A549 (cell line): Measurements from ENCODE around the gene PLPPR1.
A peak's percentile ranks its signal among the peaks of the same experiment; 100 is the strongest.

Experiments used
- BHLHE40 ChIP-seq: IDR thresholded peaks from 2 replicates; pipeline ENCODE4 v1.6.1; 2012; ENCODE audit warnings: low read depth, low read length, inconsistent platforms
- HDAC2 ChIP-seq: fragments of 200-600 bp; sonication (generic); IDR thresholded peaks from 2 replicates; pipeline ENCODE4 v1.6.1; 2016
- KDM5A ChIP-seq: fragments of 200-600 bp; sonication (generic); IDR thresholded peaks from 2 replicates; pipeline ENCODE4 v1.6.1; 2016; ENCODE audit warnings: antibody characterized with exemption, mild to moderate bottlenecking
- MAFK ChIP-seq: fragments of 450-650 bp; IDR thresholded peaks from 2 replicates; pipeline ENCODE4 v1.6.1; 2014; ENCODE audit not compliant: partially characterized antibody
- MAX ChIP-seq: IDR thresholded peaks from 2 replicates; pipeline ENCODE4 v1.6.1; 2012
- PHF8 ChIP-seq: fragments of 200-600 bp; sonication (generic); IDR thresholded peaks from 2 replicates; pipeline ENCODE4 v1.6.1; 2016; ENCODE audit warnings: low read depth, mild to moderate bottlenecking, antibody characterized with exemption, moderate library complexity, borderline replicate concordance
- POLR2A ChIP-seq: IDR thresholded peaks from 2 replicates; pipeline ENCODE4 v1.6.1; 2012; ENCODE audit warnings: mild to moderate bottlenecking, low read length
- RCOR1 ChIP-seq: fragments of 150-350 bp; IDR thresholded peaks from 2 replicates; pipeline ENCODE4 v1.6.1; 2014; ENCODE audit warnings: antibody characterized with exemption, low read length, low read depth
- REST ChIP-seq: fragments of 200-600 bp; sonication (generic); IDR thresholded peaks from 2 replicates; pipeline ENCODE4 v1.6.1; 2016; ENCODE audit warnings: antibody characterized with exemption, mild to moderate bottlenecking, moderate library complexity
- SMC3 ChIP-seq: fragments of >200 bp; sonication (Bioruptor Twin); formaldehyde crosslinking; IDR thresholded peaks from 3 replicates; pipeline ENCODE4 v1.6.1; 2018; ENCODE audit warnings: inconsistent platforms
- TF ChIP-seq, protein P1 (sequence below): fragments of >200 bp; sonication (Bioruptor Twin); formaldehyde crosslinking; IDR thresholded peaks from 3 replicates; pipeline ENCODE4 v1.5.1; 2016
- TF ChIP-seq, protein P2 (sequence below): IDR thresholded peaks from 2 replicates; pipeline ENCODE4 v1.6.1; 2012

GRCh38 chr9:101326035-101326434 is 297.5 kb downstream of the PLPPR1 start:
- TF ChIP-seq POLR2A, result no peak
- TF ChIP-seq, protein P1, sequence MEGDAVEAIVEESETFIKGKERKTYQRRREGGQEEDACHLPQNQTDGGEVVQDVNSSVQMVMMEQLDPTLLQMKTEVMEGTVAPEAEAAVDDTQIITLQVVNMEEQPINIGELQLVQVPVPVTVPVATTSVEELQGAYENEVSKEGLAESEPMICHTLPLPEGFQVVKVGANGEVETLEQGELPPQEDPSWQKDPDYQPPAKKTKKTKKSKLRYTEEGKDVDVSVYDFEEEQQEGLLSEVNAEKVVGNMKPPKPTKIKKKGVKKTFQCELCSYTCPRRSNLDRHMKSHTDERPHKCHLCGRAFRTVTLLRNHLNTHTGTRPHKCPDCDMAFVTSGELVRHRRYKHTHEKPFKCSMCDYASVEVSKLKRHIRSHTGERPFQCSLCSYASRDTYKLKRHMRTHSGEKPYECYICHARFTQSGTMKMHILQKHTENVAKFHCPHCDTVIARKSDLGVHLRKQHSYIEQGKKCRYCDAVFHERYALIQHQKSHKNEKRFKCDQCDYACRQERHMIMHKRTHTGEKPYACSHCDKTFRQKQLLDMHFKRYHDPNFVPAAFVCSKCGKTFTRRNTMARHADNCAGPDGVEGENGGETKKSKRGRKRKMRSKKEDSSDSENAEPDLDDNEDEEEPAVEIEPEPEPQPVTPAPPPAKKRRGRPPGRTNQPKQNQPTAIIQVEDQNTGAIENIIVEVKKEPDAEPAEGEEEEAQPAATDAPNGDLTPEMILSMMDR, result no peak
- TF ChIP-seq MAFK, result peak; percentile 41
- TF ChIP-seq, protein P2, sequence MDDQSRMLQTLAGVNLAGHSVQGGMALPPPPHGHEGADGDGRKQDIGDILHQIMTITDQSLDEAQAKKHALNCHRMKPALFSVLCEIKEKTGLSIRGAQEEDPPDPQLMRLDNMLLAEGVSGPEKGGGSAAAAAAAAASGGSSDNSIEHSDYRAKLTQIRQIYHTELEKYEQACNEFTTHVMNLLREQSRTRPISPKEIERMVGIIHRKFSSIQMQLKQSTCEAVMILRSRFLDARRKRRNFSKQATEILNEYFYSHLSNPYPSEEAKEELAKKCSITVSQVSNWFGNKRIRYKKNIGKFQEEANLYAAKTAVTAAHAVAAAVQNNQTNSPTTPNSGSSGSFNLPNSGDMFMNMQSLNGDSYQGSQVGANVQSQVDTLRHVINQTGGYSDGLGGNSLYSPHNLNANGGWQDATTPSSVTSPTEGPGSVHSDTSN, result no peak
- TF ChIP-seq KDM5A, result no peak
- TF ChIP-seq REST, result no peak
- no peak for TF ChIP-seq BHLHE40
- TF ChIP-seq HDAC2, result no peak
- TF ChIP-seq PHF8, result no peak
- no peak for TF ChIP-seq SMC3
- TF ChIP-seq MAX, result no peak
- no peak for TF ChIP-seq RCOR1
